Measurements from ENCODE around the gene GRAMD1B.
A peak's percentile ranks its signal among the peaks of the same experiment; 100 is the strongest.
"Not testable (repeated sequence)": the region's sequence is repeated elsewhere in the genome, so short reads cannot be mapped to it uniquely, and the experiment has no call there.

GRAMD1B gene

GRCh38 chr11:123448823-123449222 lies 18.8 kb downstream of the GRAMD1B start:
- peak; percentile 37 for DNase-seq

- DNase-seq: no peak
These were observed 19.4 kb downstream of the GRAMD1B start for GRCh38 chr11:123449436-123449835.

- DNase-seq: no peak
These were observed 20.6 kb downstream of the GRAMD1B start for GRCh38 chr11:123450623-123451022.

GRCh38 chr11:123451183-123451781 lies 21.2 kb downstream of the GRAMD1B start:
- DNase-seq: no peak

- DNase-seq: no peak
These were observed 22.7 kb downstream of the GRAMD1B start for GRCh38 chr11:123452794-123453193.

GRCh38 chr11:123454060-123454651 lies 24.1 kb downstream of the GRAMD1B start:
- peak; percentile 35 for DNase-seq

GRCh38 chr11:123454796-123455195 lies 24.7 kb downstream of the GRAMD1B start:
- no peak for DNase-seq

GRCh38 chr11:123456448-123456847 lies 26.4 kb downstream of the GRAMD1B start:
- not testable (repeated sequence) for DNase-seq

GRCh38 chr11:123457187-123457770 lies 27.2 kb downstream of the GRAMD1B start:
- DNase-seq: no peak

GRCh38 chr11:123458501-123458900 lies 28.4 kb downstream of the GRAMD1B start:
- DNase-seq: no peak

- DNase-seq: no peak
These were observed 30.1 kb downstream of the GRAMD1B start for GRCh38 chr11:123460012-123460700.

GRCh38 chr11:123461164-123461563 lies 31.1 kb downstream of the GRAMD1B start:
- no peak for DNase-seq

GRCh38 chr11:123465667-123466066 lies 35.6 kb downstream of the GRAMD1B start:
- DNase-seq: not testable (repeated sequence)

GRCh38 chr11:123466172-123466571 lies 36.1 kb downstream of the GRAMD1B start:
- DNase-seq: not testable (repeated sequence)

GRCh38 chr11:123469089-123469488 lies 39.0 kb downstream of the GRAMD1B start:
- no peak for DNase-seq

- DNase-seq: no peak
These were observed 39.5 kb downstream of the GRAMD1B start for GRCh38 chr11:123469586-123469985.

GRCh38 chr11:123470842-123471241 lies 40.8 kb downstream of the GRAMD1B start:
- DNase-seq: no peak

- no peak for DNase-seq
These were observed 42.3 kb downstream of the GRAMD1B start for GRCh38 chr11:123472236-123472935.

- no peak for DNase-seq
These were observed 44.0 kb downstream of the GRAMD1B start for GRCh38 chr11:123473941-123474677.

- DNase-seq: no peak
These were observed 44.9 kb downstream of the GRAMD1B start for GRCh38 chr11:123474994-123475393.

- no peak for DNase-seq
These were observed 45.4 kb downstream of the GRAMD1B start for GRCh38 chr11:123475469-123475868.

GRCh38 chr11:123477205-123477907 lies 47.3 kb downstream of the GRAMD1B start:
- DNase-seq: no peak
